ENCODE data around the gene MOB4.

- no peak for TF ChIP-seq EP300 (IDR thresholded peaks at IDR 0.05)
- no peak for TF ChIP-seq CTCF (IDR thresholded peaks at IDR 0.05)
- no peak for TF ChIP-seq POLR2A (IDR thresholded peaks at IDR 0.05)
Observed at GRCh38 chr2:197504000-197504399, 11.9 kb upstream of the MOB4 start.

Data from tibial nerve (tissue), 4 donors.